Transverse colon (tissue), 4 donors: ENCODE measurements around the gene PTPN6.

Experiments used
- EP300 ChIP-seq: sonication (generic); formaldehyde crosslinking; IDR thresholded peaks from one replicate; pipeline ENCODE4 v1.6.1; 2017; ENCODE audit warnings: antibody characterized with exemption, low read depth
- POLR2A ChIP-seq: fragments of 450-650 bp; IDR thresholded peaks from one replicate; pipeline ENCODE4 v1.6.1; 2016; ENCODE audit warnings: antibody characterized with exemption, mild to moderate bottlenecking, moderate library complexity
- POLR2AphosphoS5 ChIP-seq, 3 donors: sonication (generic); formaldehyde crosslinking; IDR thresholded peaks; one replicate each; pipeline ENCODE4 v1.6.1; 2016; ENCODE audit warnings: antibody characterized with exemption in 3 of 3
- TF ChIP-seq, protein P1 (sequence below), 5 experiments: fragments of 200-600 bp in 3 of 5; fragments of 450-650 bp in 2 of 5; sonication (generic) in 3 of 5; IDR thresholded peaks; 1 replicate in 2 of 5; 2 replicates in 3 of 5; pipeline ENCODE4 v1.5.1; 2016 to 2017; ENCODE audit warnings: antibody characterized with exemption in 5 of 5, inconsistent platforms in 3 of 5, mild to moderate bottlenecking in 2 of 5, moderate library complexity in 1 of 5

DNA sequence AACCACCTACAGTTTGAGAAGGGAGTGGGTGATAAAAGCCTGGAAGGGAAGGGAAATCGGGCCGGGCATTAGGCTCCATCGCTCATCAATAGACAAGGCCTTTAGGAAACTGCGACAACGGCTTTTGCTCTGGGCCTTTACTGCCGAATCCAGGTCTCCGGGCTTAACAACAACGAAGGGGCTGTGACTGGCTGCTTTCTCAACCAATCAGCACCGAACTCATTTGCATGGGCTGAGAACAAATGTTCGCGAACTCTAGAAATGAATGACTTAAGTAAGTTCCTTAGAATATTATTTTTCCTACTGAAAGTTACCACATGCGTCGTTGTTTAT lies 7.8 kb upstream of the PTPN6 start:
- TF ChIP-seq, protein P1, sequence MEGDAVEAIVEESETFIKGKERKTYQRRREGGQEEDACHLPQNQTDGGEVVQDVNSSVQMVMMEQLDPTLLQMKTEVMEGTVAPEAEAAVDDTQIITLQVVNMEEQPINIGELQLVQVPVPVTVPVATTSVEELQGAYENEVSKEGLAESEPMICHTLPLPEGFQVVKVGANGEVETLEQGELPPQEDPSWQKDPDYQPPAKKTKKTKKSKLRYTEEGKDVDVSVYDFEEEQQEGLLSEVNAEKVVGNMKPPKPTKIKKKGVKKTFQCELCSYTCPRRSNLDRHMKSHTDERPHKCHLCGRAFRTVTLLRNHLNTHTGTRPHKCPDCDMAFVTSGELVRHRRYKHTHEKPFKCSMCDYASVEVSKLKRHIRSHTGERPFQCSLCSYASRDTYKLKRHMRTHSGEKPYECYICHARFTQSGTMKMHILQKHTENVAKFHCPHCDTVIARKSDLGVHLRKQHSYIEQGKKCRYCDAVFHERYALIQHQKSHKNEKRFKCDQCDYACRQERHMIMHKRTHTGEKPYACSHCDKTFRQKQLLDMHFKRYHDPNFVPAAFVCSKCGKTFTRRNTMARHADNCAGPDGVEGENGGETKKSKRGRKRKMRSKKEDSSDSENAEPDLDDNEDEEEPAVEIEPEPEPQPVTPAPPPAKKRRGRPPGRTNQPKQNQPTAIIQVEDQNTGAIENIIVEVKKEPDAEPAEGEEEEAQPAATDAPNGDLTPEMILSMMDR (IDR thresholded peaks at IDR 0.05), result no peak
- TF ChIP-seq POLR2AphosphoS5 (IDR thresholded peaks at IDR 0.05) (no peak), EP300 (no peak), POLR2A (no peak)
